ENCODE measurements around the gene NEDD4L.

DNA sequence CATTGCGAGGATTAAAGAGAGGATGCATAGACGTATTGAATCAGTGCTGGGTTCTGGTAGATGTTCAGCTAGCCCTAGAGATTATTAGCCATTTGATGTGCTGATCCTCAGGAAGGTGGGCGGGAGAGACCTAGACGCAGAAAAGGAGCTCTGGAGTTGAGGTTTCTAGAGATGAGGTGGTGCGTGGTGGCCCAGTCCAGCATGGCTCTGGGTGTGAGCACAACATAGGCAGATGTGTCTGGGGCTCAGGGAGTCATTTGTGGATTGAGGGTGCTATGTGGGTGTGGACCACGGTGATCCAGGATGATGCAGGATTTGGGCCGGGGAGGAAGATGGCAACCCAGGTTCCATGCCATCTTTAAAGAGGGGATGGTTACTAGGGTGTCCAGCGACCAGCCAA is 102.1 kb downstream of the NEDD4L start:
- TF ChIP-seq CTCF (conservative IDR thresholded peaks at IDR 0.05; ENCODE audit: low read depth in 2 of 2) (no peak), EZH2 (IDR thresholded peaks at IDR 0.05; ENCODE audit: low read depth, unreplicated experiment) (no peak), POLR2AphosphoS5 (IDR thresholded peaks at IDR 0.05; ENCODE audit: low read depth) (no peak), JUNB (IDR thresholded peaks at IDR 0.05; ENCODE audit: unreplicated experiment) (no peak), CREB1 (CRISPR knock-in tag; IDR thresholded peaks at IDR 0.05; ENCODE audit: low read depth) (no peak), NANOG (IDR thresholded peaks at IDR 0.05; ENCODE audit: borderline replicate concordance) (no peak), EZH2phosphoT487 (IDR thresholded peaks at IDR 0.05; ENCODE audit: unreplicated experiment) (no peak), ETS1 (IDR thresholded peaks at IDR 0.05) (no peak), STAT1 (IDR thresholded peaks at IDR 0.05; ENCODE audit: unreplicated experiment) (no peak)
- TF ChIP-seq, protein P1, sequence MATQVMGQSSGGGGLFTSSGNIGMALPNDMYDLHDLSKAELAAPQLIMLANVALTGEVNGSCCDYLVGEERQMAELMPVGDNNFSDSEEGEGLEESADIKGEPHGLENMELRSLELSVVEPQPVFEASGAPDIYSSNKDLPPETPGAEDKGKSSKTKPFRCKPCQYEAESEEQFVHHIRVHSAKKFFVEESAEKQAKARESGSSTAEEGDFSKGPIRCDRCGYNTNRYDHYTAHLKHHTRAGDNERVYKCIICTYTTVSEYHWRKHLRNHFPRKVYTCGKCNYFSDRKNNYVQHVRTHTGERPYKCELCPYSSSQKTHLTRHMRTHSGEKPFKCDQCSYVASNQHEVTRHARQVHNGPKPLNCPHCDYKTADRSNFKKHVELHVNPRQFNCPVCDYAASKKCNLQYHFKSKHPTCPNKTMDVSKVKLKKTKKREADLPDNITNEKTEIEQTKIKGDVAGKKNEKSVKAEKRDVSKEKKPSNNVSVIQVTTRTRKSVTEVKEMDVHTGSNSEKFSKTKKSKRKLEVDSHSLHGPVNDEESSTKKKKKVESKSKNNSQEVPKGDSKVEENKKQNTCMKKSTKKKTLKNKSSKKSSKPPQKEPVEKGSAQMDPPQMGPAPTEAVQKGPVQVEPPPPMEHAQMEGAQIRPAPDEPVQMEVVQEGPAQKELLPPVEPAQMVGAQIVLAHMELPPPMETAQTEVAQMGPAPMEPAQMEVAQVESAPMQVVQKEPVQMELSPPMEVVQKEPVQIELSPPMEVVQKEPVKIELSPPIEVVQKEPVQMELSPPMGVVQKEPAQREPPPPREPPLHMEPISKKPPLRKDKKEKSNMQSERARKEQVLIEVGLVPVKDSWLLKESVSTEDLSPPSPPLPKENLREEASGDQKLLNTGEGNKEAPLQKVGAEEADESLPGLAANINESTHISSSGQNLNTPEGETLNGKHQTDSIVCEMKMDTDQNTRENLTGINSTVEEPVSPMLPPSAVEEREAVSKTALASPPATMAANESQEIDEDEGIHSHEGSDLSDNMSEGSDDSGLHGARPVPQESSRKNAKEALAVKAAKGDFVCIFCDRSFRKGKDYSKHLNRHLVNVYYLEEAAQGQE (IDR thresholded peaks at IDR 0.05; ENCODE audit: unreplicated experiment): no peak
